RWPE1 (cell line): ENCODE results near the gene FUS.

ENCODE experiments used
- CTCF ChIA-PET: fragments of 350-600 bp; sonication (Branson Sonifier 250); formaldehyde crosslinking; extraction: SDS; loops from one replicate; lab custom pipeline; 2021; lab: Yijun Ruan, JAX
- POLR2A ChIA-PET: fragments of 400-600 bp; formaldehyde crosslinking; extraction: SDS; loops from one replicate; lab custom pipeline; 2020; ENCODE audit warnings: antibody characterized with exemption; ENCODE audit not compliant: low non-redundant PET; lab: Yijun Ruan, JAX
- DNase-seq: peaks from one replicate; pipeline ENCODE4 v3.0.0; 2012; ENCODE audit warnings: low spot score
- H3K27ac ChIP-seq: fragments of 450-650 bp; 2 replicates; pipeline ENCODE4 v1.5.1; 2017
- CTCF ChIP-seq: fragments of 450-650 bp; conservative IDR thresholded peaks from 2 replicates; pipeline ENCODE4 v1.5.1; 2017; ENCODE audit warnings: low read depth, mild to moderate bottlenecking

The FUS gene

DNA sequence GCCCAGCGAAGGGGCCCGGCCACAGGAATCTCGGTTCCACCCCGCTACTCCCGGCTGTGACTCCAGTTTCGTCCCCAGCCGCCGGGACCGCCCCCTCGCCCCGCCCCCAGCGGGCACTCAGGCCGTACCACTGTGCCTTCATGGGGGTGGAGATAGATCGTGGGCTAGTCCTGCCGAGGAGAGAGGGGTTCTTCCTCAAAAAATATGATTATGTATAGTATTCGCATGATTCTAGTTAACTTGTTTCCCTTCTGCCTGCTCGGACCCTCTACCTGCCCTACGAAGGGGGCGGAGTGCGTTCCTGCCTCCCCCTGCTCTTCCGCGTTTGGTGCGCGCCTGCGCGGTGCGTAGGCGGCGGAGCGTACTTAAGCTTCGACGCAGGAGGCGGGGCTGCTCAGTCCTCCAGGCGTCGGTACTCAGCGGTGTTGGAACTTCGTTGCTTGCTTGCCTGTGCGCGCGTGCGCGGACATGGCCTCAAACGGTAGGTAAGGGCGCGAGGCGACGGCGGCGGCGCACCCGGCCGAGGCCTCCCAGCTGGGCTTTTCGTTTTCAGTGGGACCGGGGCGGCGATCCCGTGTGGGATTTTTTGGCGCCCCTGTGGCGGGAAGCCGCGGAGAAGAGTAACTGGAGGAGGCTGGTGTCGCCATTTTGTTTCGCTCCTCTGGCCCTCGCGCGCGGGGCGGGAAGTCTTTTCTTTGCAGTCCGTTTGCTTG, at the start of gene FUS:
FUS (plus strand) TSS at position 393 of the 713 bp plus-strand sequence; CDS start at position 469, 76 bp downstream.
- H3K27ac ChIP-seq = peak within 1 kb of the TSS; percentile 93
- no peak for TF ChIP-seq CTCF
- CTCF ChIA-PET = interaction anchor here (1.0 to 1.4 kb wide), 2 partner anchors 10 to 195 kb away, joined by 3 to 5 read pairs; partner anchors contain the start of gene HSD3B7
- POLR2A ChIA-PET = interaction anchor here (0.5 to 1.2 kb wide), 5 partner anchors 22 to 88 kb away, joined by 3 to 7 read pairs (median 3); partner anchors contain the start of genes KAT8, PRSS8 and PYCARD
- peak; percentile 96 for DNase-seq

GRCh38 chr16:31130336-31130891, 49.5 kb upstream of the FUS start:
- ChIA-PET POLR2A (interaction anchor here (0.6 to 2.2 kb wide), 3 partner anchors 12 to 154 kb away, joined by 4 to 15 read pairs (median 8); partner anchors contain the start of gene KAT8), CTCF (no interaction called here)
- no peak for DNase-seq
- H3K27ac ChIP-seq = peak overlapping the region; percentile 98
- no peak for TF ChIP-seq CTCF

DNA sequence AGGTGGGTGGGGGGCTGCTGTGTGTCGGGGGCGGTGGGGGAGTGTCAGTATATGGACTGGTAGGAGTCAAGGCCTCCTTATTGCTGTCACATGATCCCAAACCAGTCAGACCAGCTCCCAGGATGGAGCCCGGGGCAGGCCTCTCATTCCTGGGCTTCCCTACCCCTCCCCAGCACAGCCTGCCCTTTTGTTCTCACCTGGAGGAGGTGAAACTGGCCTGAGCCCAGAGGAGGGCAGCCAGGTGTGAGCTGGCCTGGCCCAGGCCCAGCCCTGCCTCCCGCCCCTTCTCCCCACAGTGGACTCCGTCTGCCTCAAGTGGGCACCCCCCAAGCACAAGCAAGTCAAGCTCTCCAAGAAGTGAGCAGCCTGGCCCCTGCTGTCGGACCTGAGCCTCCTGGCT, 49.0 kb upstream of the FUS start:
- DNase-seq = peak; percentile 85
- ChIA-PET POLR2A (interaction anchor here (0.6 to 2.2 kb wide), 4 partner anchors 11 to 155 kb away, joined by 4 to 15 read pairs (median 6); partner anchors contain the start of gene KAT8), CTCF (no interaction called here)
- peak overlapping the region; percentile 98 for H3K27ac ChIP-seq
- TF ChIP-seq CTCF = no peak

DNA sequence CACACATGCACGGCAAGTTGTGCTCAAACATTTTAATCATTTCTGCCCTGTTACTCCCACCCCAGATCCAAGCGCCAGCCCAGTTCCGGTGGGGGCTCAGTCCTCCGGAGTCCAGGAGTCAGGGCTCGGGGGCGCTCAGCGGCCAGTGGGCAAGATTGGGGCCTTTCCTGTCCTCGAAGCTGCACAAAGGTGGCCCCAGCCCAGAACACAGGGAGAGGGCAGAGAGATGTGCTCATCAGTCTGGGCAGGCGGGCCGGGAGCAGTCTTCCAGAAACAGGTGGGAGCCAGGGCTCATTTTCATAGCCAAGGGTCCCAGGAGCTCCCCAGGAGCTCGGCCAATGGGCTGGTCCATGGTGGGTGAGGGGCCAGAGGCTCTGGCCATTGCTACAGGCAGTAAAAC, 48.5 kb upstream of the FUS start:
- H3K27ac ChIP-seq = peak overlapping the region; percentile 98
- no peak for TF ChIP-seq CTCF
- CTCF ChIA-PET = interaction anchor here (0.9 kb wide), 1 partner anchor 11 kb away, joined by 4 read pairs; no protein-coding TSS in a partner anchor
- DNase-seq = no peak
- POLR2A ChIA-PET = interaction anchor here (0.6 to 2.2 kb wide), 3 partner anchors 11 to 14 kb away, joined by 5 to 15 read pairs (median 8); partner anchors contain the start of gene KAT8

DNA sequence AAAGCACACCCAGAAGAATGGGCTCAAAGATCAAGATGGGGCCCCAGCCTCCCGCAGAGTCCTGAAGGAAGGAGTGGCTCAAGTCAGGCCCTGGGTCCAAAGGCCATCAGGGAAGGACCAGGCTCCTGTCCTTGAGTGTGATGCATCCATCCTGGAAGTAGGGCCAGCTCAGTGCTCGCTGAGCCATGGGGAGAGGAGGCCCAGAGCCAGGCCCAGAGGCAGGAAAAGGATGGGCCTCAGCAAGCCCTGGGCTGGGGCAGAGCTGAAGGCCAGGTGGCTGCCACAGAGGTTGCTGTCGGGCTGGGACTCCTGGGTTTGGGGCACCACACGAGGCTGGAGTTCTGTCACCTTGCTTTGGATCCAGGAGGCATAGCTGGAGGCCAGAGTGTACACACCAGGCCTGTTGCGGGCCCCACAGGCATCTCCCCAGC, 48.1 kb upstream of the FUS start:
- TF ChIP-seq CTCF = no peak
- peak overlapping the region; percentile 98 for H3K27ac ChIP-seq
- ChIA-PET CTCF (interaction anchor here (0.9 kb wide), 1 partner anchor 11 kb away, joined by 4 read pairs; no protein-coding TSS in a partner anchor), POLR2A (interaction anchor here (1.7 to 2.2 kb wide), 2 partner anchors 10 to 14 kb away, joined by 8 to 15 read pairs; partner anchors contain the start of gene KAT8)
- no peak for DNase-seq
